Middle frontal gyrus (tissue), 1 donor: ENCODE measurements around the gene NT5M.
"Not testable (repeated sequence)": the region's sequence is repeated elsewhere in the genome, so short reads cannot be mapped to it uniquely, and the experiment has no call there.

Experiments
- DNase-seq: peaks from one replicate; pipeline ENCODE4 v3.0.0-alpha.2; 2015; ENCODE audit warnings: low spot score; ENCODE audit errors: extremely low spot score

The NT5M gene

DNA sequence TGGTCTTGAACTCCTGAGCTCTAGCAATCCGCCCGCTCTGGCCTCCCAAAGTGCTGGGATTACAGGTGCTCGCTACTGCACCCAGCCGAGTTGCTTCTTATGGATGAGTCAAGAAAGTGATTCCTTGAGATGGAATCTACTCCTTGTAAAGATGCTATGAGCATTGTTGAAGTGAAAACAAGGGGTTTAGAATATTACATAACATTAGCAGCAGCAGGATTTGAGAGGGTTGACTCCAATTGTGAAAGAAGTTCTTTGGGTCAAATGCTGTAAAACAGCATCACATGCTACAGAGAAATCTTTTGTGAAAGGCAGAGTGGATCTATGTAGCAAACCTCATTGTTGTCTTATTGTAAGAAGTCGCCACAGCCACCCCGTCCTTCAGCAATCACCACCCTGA, 72.7 kb downstream of the NT5M start:
- no peak for DNase-seq

GRCh38 chr17:17376362-17376761, 73.2 kb downstream of the NT5M start:
- no peak for DNase-seq

DNA sequence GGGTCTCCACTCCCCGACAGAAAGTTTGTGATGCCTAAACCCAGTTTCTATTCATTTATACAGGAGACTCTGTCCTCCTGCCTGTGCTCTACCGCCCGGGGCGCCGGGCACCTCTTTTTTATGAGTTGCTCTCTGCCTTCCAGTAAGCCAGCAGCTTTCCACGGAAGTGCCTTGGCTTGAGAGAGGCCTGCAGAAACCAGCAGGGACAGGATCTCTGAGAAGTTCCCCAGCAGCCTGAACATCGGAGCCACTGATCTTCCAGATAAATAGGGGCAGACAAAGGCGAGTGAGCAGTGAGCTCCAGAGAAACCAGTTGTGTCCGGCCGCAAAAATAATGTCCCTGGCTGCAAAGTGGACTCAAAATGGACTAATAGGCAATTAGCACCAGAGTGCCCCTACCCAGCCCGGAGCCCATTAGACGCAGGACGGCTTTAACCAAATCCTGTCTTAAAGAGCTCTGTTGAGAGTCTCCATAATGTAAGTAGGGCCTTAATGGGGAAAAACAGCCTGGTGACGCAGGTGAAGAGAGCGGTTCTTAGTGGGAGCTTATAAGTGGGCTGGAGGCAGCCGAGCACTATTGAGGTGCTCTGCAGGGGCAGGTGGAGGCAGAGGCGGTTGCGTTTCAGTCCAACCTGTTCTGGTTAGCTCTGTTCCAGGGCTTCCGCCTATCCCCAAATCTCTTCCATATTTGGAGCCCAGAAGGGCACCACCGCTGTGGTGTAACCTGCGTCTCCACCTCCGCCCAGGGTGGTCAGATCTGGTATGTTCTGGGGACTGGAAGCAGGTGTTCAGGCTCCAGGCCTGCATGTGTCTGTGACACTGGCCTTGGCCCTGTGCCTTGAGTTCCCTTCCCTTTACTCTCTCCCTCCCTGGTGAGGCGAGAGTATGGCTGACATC, 74.1 kb downstream of the NT5M start:
- DNase-seq: no peak

DNA sequence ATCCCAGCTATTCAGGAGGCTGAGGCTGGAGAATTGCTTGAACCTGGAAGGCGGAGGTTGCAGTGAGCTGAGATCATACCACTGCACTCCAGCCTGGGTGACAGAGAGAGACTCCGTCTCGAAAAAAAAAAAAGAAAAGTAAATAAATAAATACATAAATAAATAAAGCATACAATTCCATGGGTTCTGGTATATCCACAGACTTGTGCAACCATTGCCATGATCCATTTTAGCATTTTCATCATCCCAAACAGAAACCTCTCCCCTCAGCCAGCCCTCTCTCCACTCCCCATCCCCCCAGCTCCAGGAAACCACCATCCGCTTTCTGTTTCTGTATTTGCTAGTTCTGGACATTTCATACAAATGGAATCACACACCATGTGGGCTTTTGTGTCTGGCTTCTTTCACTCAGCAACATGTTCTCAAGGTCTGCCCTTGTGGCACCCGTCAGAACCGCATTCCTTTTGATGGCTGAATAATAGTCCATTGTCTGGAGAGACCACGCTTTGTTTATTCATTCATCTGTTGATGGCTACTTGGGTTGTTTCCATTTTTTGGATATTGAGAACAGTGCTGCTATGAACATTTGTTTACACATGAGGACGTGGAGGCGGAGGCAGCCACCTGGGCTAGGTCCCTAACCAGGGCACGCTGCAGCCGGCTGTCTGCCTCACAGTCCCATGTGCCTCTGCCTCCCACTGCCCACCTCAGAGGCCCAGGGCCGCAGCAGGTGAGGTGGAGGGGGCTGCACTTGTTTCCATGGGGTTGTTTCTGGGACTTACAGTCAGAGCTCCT, 76.2 kb downstream of the NT5M start:
- DNase-seq: peak; percentile 12

DNA sequence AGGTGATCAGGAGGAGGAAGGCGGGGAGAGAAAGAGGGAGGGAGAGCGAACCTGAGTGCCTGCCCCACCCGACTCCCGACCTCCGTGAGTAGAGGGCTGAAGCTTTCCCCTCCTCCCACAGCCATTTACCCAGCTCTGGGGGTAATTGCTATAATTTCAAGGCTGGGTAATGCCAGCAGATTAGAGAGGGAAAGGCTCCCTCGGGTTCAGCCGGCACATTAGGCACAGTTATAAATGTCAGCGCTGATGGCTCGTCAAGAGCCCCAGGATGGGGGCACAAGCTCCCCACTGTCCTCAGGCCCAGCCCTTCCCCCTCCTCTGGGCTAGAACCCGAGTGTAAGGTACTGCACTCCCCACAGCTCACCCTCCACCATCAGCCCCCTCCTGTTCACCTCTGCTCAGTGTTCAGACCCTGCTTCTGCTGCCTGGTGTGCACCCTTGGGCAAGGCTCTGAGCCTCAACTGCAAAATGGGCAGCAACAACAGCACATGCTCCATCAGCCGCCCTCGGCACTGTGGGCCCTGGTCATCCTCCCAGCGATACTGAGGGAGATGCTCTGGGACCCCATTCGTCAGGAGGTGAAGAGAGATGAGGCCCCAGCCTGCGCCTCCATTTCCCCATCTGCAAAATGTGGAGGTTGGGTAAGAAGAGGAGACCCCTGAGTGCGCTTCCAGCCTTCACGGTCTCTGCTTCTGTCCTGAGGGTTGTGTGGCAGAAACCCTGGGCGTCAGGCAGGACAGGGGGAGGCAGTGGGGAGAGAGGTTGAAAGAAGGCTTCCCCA, 77.2 kb downstream of the NT5M start:
- DNase-seq: no peak

- DNase-seq: no peak
These were observed 78.4 kb downstream of the NT5M start for GRCh38 chr17:17381446-17382064.

DNA sequence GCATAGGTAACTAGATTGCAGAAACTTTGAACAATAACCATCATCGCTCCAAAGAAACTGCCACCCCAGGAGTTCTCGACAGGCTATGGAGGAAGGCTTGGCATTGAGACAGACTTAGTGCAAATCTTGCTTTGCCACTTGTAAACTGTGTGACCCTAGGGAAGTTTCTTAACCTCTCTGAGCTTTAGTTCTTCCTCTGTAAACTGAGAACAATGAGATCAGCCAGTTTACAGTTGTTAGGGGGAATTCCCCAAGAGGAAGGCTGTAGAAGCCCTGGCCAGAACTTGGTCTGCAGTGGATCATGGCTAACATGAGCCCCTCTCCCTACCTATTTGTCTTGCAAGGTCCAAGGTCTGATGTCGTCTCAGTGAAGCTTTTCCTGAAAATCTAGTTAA, 78.9 kb downstream of the NT5M start:
- DNase-seq: no peak

- DNase-seq: no peak
These were observed 79.8 kb downstream of the NT5M start for GRCh38 chr17:17382971-17383370.

DNA sequence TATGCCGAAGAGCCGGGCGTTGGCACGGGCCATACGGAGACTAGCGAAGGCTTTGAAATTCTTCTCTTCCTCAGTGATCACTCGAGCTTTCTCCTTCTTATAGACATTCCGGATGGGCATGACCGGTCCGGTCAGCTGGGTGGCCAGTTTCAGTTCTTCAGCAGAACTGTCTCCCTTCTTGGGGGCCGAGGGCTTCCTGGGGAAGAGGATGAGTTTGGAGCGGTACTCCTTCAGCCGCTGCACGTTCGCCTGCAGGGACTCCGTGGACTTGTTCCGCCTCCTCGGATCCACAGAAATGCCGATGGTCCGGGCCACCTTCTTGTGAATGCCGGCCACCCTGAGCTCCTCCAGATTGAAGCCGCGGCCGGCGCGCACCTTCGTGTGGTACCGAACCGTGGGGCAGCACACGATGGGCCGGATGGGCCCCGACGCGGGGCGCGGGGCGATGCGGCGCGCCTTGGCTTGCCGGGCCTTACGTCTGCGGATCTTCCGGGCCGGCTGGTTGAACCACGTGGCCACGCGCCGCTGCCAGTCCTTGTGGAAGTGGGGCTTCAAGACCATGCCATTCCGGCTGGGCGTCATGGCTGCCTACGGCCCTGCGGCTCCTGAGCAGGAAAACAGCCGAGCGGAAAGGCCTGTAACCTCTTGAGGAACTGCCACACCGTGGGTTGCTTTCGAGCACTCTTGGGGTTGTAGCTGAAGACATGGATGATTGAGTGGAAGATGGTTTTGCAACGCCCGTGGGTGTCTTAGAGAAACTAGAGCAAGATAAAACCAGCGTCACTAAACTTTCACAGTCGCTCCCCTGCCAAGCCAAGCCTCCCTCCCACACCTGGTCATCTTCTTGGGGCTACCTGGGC, 80.5 kb downstream of the NT5M start:
- not testable (repeated sequence) for DNase-seq

DNA sequence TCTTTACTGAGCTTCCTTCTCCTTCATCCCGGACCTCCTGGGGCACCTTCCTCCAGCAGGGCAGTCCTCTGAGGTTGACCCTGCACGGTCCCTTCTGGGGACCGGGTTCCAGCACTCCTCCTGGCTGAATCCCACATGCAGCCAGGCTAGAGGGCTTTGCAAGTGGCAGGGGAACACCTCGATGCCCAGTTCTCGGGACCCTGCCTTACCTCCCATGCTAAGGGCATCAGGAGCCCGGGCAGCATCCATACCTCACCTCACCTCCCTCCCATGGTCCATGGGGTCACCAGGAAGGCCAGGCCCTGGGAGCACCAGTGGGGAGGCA, 81.1 kb downstream of the NT5M start:
- DNase-seq: no peak

- no peak for DNase-seq
These were observed 81.8 kb downstream of the NT5M start for GRCh38 chr17:17384961-17385360.

DNA sequence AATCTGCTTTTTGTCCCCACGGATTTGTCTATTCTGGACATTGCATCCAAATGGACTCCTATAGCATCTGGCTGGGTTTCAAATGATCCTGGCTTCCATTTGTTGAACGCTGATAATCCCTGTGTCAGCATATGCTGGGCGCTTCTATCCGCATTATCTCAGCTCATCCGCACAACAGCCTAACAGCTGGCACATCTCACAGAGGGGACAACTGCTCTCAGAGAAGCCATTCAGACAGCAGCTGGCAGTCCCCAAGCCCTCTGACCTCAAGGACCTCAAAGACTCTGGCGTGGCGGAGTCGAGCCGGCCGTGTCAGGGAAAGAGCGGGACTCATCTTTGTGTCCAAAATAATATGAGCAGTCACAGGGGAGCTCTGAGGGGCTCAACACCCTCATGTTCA, 82.3 kb downstream of the NT5M start:
- DNase-seq: no peak

- no peak for DNase-seq
These were observed 83.1 kb downstream of the NT5M start for GRCh38 chr17:17386094-17386800.

- no peak for DNase-seq
These were observed 83.9 kb downstream of the NT5M start for GRCh38 chr17:17387017-17387497.

- no peak for DNase-seq
These were observed 84.6 kb downstream of the NT5M start for GRCh38 chr17:17387498-17388362.

GRCh38 chr17:17388657-17389496, 85.7 kb downstream of the NT5M start:
- no peak for DNase-seq

- no peak for DNase-seq
These were observed 88.6 kb downstream of the NT5M start for GRCh38 chr17:17391668-17392370.
